Testis (tissue), 3 donors: ENCODE measurements around the gene PSD2. TPM values are rescaled to one million over a fixed set of nuclear protein-coding genes. Genes with fewer than 3 reads are reported as not detected.

Experiments
- DNase-seq: peaks from one replicate; pipeline ENCODE4 v3.0.0-alpha.2; 2019
- H3K27ac ChIP-seq, 2 donors: fragments of 200-600 bp; sonication (generic); one replicate each; pipeline ENCODE4 v1.5.1; 2019
- H3K27me3 ChIP-seq: fragments of 200-600 bp; sonication (generic); one replicate; pipeline ENCODE4 v1.5.1; 2019
- H3K36me3 ChIP-seq: fragments of 200-600 bp; sonication (generic); one replicate; pipeline ENCODE4 v1.5.1; 2017; ENCODE audit warnings: low read depth; ENCODE audit errors: missing control alignments
- H3K4me1 ChIP-seq: fragments of 200-600 bp; sonication (generic); one replicate; pipeline ENCODE4 v1.5.1; 2019
- H3K4me3 ChIP-seq, 2 donors: fragments of 200-600 bp; sonication (generic); one replicate each; pipeline ENCODE4 v1.5.1; 2017 to 2019
- H3K9me3 ChIP-seq: fragments of 200-600 bp; sonication (generic); one replicate; pipeline ENCODE4 v1.5.1; 2017
- POLR2A ChIP-seq: fragments of 450-650 bp; IDR thresholded peaks from one replicate; pipeline ENCODE4 v1.6.1; 2017; ENCODE audit warnings: antibody characterized with exemption, mild to moderate bottlenecking, moderate library complexity
- WGBS, 2 donors: methylation state at CpG; one replicate each; pipeline ENCODE4 v1.1.5; 2018; 5-methylcytosine and 5-hydroxymethylcytosine counted together
- intact Hi-C: fragments of 100-400 bp; cut with DNase I; formaldehyde crosslinking; loops from one replicate; pipeline ENCODE4 v1.15.1; 2023; ENCODE audit warnings: low total_unique reads
- polyA plus RNA-seq: library from polyadenylated mRNA; stranded (reverse); fragments of 350-450 nt; fragmentation: Illumina TruSeq; extraction: RNeasy Lipid Tissue Mini Kit (QIAGEN cat#74804); gene quantifications from one replicate; pipeline ENCODE4 v1.2.3, GENCODE V29; 2014; ENCODE audit warnings: low read depth, low replicate concordance; ENCODE audit not compliant: insufficient read depth
- total RNA-seq, 2 donors: library from RNA; depleted of rRNA; stranded (reverse); fragments of >200 nt; gene quantifications; one replicate each; pipeline ENCODE4 v1.2.3, GENCODE V29; 2016
- TF ChIP-seq, protein P1 (sequence below), 3 experiments: fragments of 450-650 bp in 2 of 3; fragments of 200-600 bp in 1 of 3; sonication (generic) in 1 of 3; IDR thresholded peaks; one replicate each; pipeline ENCODE4 v1.5.1; 2016 to 2019; ENCODE audit warnings: antibody characterized with exemption in 3 of 3, mild to moderate bottlenecking in 2 of 3, moderate library complexity in 1 of 3

Gene PSD2
- total and polyA plus RNA-seq, 3 donors from 2014 or later = 1.6 to 2.0 (median 1.9) TPM

DNA sequence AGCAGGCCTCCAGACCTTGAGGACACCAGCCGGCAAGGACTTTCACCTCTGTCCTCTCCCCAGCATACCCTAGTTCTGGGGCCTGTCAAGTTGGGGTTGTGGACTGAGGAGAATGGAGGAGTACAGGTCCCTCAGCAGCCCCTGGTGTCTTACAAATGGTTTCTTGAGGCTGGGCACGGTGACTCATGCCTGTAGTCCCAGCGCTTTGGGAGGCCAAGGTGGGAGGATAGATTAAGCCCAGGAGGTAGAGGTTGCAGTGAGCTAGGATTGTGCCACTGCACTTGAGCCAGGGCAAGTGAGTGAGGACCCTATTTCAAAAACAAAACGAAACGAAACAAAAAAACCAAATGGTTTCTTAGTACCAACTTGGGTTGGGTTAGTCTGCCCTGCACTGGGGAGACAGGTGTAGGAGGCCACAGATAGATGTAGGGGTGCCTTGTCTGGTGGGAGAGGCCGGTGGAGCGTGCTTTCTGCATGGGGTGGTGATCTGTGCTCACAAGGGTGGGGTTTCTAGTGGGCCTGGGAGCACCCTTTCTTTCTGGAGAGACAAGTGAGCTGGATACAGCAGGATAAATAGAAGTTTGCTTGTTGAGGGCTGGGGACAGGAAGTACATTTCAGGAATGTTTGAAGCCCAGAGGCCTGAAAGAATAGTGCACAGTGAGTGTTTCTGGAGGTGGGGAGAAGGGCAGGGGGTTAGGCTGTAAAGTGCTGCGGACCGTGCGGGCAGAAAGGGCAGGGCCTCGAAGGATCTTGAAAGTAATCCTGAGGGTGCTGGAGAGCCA is 37.7 kb upstream of the PSD2 start:
- Histone ChIP-seq H3K4me3 (no peak overlapping the region), H3K27ac (no peak overlapping the region), H3K4me1 (peaks cover 7% of the 10 kb centered on the region), H3K27me3 (no peaks in the 10 kb centered on the region), H3K9me3 (no peaks in the 10 kb centered on the region), H3K36me3 (no peaks in the 10 kb centered on the region)
- intact Hi-C loops = no loop called here
- TF ChIP-seq POLR2A = no peak
- TF ChIP-seq, protein P1, sequence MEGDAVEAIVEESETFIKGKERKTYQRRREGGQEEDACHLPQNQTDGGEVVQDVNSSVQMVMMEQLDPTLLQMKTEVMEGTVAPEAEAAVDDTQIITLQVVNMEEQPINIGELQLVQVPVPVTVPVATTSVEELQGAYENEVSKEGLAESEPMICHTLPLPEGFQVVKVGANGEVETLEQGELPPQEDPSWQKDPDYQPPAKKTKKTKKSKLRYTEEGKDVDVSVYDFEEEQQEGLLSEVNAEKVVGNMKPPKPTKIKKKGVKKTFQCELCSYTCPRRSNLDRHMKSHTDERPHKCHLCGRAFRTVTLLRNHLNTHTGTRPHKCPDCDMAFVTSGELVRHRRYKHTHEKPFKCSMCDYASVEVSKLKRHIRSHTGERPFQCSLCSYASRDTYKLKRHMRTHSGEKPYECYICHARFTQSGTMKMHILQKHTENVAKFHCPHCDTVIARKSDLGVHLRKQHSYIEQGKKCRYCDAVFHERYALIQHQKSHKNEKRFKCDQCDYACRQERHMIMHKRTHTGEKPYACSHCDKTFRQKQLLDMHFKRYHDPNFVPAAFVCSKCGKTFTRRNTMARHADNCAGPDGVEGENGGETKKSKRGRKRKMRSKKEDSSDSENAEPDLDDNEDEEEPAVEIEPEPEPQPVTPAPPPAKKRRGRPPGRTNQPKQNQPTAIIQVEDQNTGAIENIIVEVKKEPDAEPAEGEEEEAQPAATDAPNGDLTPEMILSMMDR (IDR thresholded peaks at IDR 0.05) = no peak
- 86 to 91% methylated on average over 11 of the region's 11 CpGs for WGBS, 2 donors
- no peak for DNase-seq

DNA sequence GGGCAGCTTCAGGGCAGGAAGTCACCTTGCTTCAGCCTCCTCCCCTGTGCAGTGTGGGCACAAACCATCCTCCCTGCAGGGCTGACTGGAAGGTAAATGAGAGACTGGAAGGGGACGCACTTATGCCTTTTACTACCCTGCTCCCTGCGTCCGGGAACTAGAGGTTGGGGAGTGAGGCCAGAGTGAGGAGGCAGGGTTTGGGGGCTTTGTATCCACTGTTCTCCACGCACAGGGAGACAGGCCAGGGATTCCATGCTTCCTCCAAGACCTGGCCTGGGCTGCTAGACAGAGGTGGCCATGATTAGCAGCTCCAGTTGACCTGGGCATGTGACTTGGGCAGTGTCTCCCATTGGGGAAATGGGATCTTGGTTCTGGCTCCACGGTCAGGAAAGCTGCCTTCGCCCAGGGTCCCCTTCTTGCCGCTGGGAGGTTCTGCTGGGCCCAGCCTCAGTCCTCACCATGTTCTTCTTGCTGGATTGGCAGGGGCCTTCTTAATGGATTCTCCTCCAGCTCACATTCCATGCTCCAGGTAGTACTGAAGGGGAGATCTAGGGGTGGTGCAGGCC is 37.0 kb upstream of the PSD2 start:
- Histone ChIP-seq H3K27ac (no peak overlapping the region), H3K36me3 (no peaks in the 10 kb centered on the region), H3K27me3 (no peaks in the 10 kb centered on the region), H3K9me3 (no peaks in the 10 kb centered on the region), H3K4me1 (peaks cover 7% of the 10 kb centered on the region), H3K4me3 (no peak overlapping the region)
- WGBS, 2 donors = 92 to 96% methylated on average over 7 of the region's 7 CpGs
- TF ChIP-seq, protein P1 (IDR thresholded peaks at IDR 0.05) = no peak
- TF ChIP-seq POLR2A = no peak
- intact Hi-C loops = no loop called here
- no peak for DNase-seq

DNA sequence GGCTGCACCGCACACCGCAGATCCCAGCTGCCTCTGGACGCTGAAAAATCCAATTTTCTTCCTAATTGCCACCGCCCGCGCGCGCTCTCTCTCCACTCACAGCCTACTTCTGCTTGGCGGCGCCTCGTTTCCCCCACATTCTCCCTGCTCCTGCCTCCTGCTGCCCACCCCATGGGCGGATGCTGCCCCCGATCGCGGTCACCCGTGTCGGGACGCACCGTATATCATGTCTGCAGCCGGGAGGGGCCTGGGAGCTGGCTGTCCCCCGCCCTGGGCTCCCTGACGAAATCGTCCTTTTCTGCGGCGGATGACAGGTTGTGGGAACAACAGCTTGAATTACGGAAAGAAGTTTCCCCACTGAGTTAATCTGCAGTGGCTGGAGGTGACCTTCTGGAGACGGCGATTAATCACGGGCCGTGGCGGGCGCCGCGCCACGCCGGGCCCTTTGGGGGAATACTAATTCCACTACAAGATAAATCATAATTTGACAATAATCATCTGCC is 36.3 kb upstream of the PSD2 start:
- WGBS, 2 donors = 67 to 85% methylated on average over 35 of the region's 36 CpGs
- Histone ChIP-seq H3K27me3 (no peaks in the 10 kb centered on the region), H3K4me3 (no peak overlapping the region), H3K4me1 (peaks cover 7% of the 10 kb centered on the region), H3K9me3 (no peaks in the 10 kb centered on the region), H3K27ac (no peak overlapping the region), H3K36me3 (no peaks in the 10 kb centered on the region)
- DNase-seq = no peak
- intact Hi-C loops = no loop called here
- no peak for TF ChIP-seq POLR2A
- TF ChIP-seq, protein P1 (IDR thresholded peaks at IDR 0.05) = no peak

DNA sequence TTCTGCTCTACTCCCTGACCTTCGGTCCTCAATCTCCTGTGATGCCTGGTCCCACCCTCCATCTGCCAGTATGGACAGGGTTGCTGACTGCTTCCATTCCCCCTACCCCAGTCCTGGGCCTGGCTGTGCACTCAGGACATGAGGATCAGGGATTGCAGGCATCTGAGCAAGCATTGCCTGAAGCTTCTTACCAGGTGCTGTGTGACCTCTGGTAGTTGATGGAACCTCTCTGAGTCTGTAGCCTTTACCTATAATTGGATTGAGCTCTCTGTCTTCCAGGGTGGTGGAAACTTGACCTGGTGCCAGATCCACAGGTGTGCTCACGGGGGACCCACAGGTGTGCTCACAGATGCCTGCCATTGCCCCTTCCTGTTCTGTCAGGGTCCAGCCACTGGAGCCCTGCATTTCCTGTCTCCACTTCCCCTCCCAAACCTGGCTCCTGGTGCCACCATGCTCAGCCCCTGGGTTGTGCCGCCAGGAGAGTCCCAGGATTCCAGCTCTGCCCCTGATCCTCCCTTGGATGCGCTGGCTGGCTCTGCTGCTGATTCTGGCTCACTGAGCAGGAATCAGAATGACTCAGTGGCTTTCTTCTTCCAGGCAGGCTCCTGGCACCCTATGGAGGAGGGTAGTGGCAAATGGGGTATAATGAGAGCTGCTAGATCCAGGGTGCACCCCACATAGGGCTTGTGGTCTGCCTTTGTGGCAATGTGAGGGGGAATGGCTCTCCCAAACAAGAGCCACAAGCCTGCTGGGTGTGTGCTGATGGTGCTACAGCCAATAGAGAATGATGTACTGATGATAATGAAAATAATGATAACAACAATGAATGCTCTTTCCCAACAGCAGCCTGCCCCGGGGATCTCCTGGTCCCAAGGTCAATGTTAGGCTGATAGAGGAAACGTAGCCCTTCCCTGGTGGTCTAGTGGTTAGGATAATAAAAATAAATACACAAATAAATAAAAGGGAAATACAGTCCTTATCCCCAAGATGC is 35.2 kb upstream of the PSD2 start:
- TF ChIP-seq POLR2A = no peak
- TF ChIP-seq, protein P1 (IDR thresholded peaks at IDR 0.05) = no peak
- intact Hi-C loops = no loop called here
- DNase-seq = no peak
- Histone ChIP-seq H3K4me3 (no peak overlapping the region), H3K27ac (no peak overlapping the region), H3K36me3 (no peaks in the 10 kb centered on the region), H3K4me1 (peaks cover 16% of the 10 kb centered on the region), H3K9me3 (no peaks in the 10 kb centered on the region), H3K27me3 (no peaks in the 10 kb centered on the region)
- 33 to 67% methylated on average over 3 to 6 of the region's 6 CpGs for WGBS, 2 donors
